ENCODE measurements around the gene PRKCD. TPM values are rescaled to one million over a fixed set of nuclear protein-coding genes. Genes with fewer than 3 reads are reported as not detected.

Gene PRKCD
- total and polyA plus RNA-seq, 9 of the 15 experiments (the other 6 are each of a cell fraction or from before 2014, with no cell fraction given) = 2.5 to 19.5 (median 6.1) TPM

- in situ Hi-C loops (cut with MboI) = no loop called here
- TF ChIP-seq ZNF316 (IDR thresholded peaks at IDR 0.05) (no peak), ZBTB40 (IDR thresholded peaks at IDR 0.05) (no peak), ZBTB40 (CRISPR knock-in tag; IDR thresholded peaks at IDR 0.05) (no peak), ZNF212 (CRISPR knock-in tag; IDR thresholded peaks at IDR 0.05) (no peak), NCOA2 (IDR thresholded peaks at IDR 0.05; ENCODE audit: partially characterized antibody in 2 of 2) (no peak), SMARCA5 (IDR thresholded peaks at IDR 0.05) (no peak), CGGBP1 (CRISPR knock-in tag; IDR thresholded peaks at IDR 0.05) (no peak), PHB2 (IDR thresholded peaks at IDR 0.05; ENCODE audit: low read depth) (no peak), KLF16 (IDR thresholded peaks at IDR 0.05) (no peak)
These were observed 62.0 kb downstream of the PRKCD start for GRCh38 chr3:53223025-53223424.

More at GRCh38 chr3:53223025-53223424, 62.0 kb downstream of the PRKCD start:
- FAIRE-seq (no peak), ATAC-seq (no peak), DNase-seq (ENCODE audit: extremely low read depth in 1 of 4, low spot score in 3 of 4) (no peak)
- Histone ChIP-seq H3K79me2 (ENCODE audit: control insufficient read depth, insufficient read depth, low read length) (no peaks in the 10 kb centered on the region), H3K9ac (ENCODE audit: insufficient read depth in 1 of 2, low read depth in 2 of 2, low read length in 2 of 2) (no peak overlapping the region), H3K36me3 (ENCODE audit: control insufficient read depth, insufficient read depth, low read length) (peaks cover 51% of the 10 kb centered on the region), H3K9me1 (ENCODE audit: control insufficient read depth, insufficient read depth, low read length) (no peaks in the 10 kb centered on the region), H2AFZ (ENCODE audit: low read depth, low read length) (no peak overlapping the region), H3K4me1 (replicated peaks in 1 of 2; ENCODE audit: control insufficient read depth in 2 of 2, insufficient read depth in 2 of 2, low read length in 2 of 2) (peaks cover 0 to 3% of the 10 kb centered on the region in 2 experiments; a peak in 1 of 5 replicates), H3K4me2 (ENCODE audit: insufficient read depth, low read length) (no peak overlapping the region), H3K27ac (ENCODE audit: extremely low read depth, low read depth, low read length) (no peak overlapping the region), H4K20me1 (replicated peaks; ENCODE audit: control insufficient read depth, insufficient read depth, low read length) (peaks cover 8% of the 10 kb centered on the region), H3K4me3 (no peak overlapping the region), H3K9me3 (replicated peaks; ENCODE audit: control insufficient read depth, insufficient read depth, low read depth, low read length) (no peaks in the 10 kb centered on the region), H3K27me3 (ENCODE audit: control insufficient read depth in 2 of 2, insufficient read depth in 2 of 2, low read length in 2 of 2) (no peaks in the 10 kb centered on the region)
- BruUV-seq (replicated peaks) = no TSS peak
- CTCF ChIA-PET (ENCODE audit: low intra/inter-chr PET ratio) = no interaction called here
- intact Hi-C loops (cut with micrococcal nuclease) = loop anchor here (10.0 kb wide), 1 partner anchor 52 kb away; no protein-coding TSS in a partner anchor
- WGBS (ENCODE audit: insufficient coverage, low coverage, missing lambda C conversion rate) = 82% methylated on average over 7 of the region's 7 CpGs
- POLR2A ChIA-PET = interaction anchor here (0.7 kb wide), 1 partner anchor 1062 kb away, joined by 3 read pairs; no protein-coding TSS in a partner anchor
